Spleen (tissue), 7 donors: ENCODE measurements around the gene RNF207.

Experiments used
- CTCF ChIP-seq, 11 experiments: fragments of 200-600 bp in 7 of 11; fragments of 450-650 bp in 4 of 11; sonication (generic) in 4 of 11; IDR thresholded peaks in 8 of 11; conservative IDR thresholded peaks in 3 of 11; 1 replicate in 7 of 11; 2 replicates in 4 of 11; pipeline versions ENCODE4 v1.4.0 to v1.8.0; 2016 to 2021; ENCODE audit warnings: antibody characterized with exemption in 11 of 11, inconsistent platforms in 4 of 11, mild to moderate bottlenecking in 1 of 11
- POLR2A ChIP-seq, 3 donors: fragments of 450-650 bp; IDR thresholded peaks; one replicate each; pipeline ENCODE4 v1.5.1; 2017; ENCODE audit warnings: antibody characterized with exemption in 3 of 3, mild to moderate bottlenecking in 1 of 3
- donor health status: DM: no; HTN: no; CAD: no; lungs with moderate emphysema.
- donor health status: DM: no; HTN: no; CAD: no.
- donor health status: DM: no; HTN: no; CAD: no.

- no peak for TF ChIP-seq CTCF (IDR thresholded peaks at IDR 0.05 in 8 of 11, conservative IDR thresholded peaks at IDR 0.05 in 3 of 11)
- TF ChIP-seq POLR2A (IDR thresholded peaks at IDR 0.05): no peak
Observed at GRCh38 chr1:6262555-6263420, 56.9 kb downstream of the RNF207 start.
